Panc1 (cell line): ENCODE measurements around the gene HDLBP.

Experiments
- CTCF ChIP-seq: fragments of 450-650 bp; IDR thresholded peaks from 2 replicates; pipeline ENCODE4 v1.5.1; 2017; ENCODE audit warnings: mild to moderate bottlenecking
- POLR2AphosphoS5 ChIP-seq: IDR thresholded peaks from 2 replicates; pipeline ENCODE4 v1.6.1; 2012; ENCODE audit warnings: mild to moderate bottlenecking, low read depth, low read length, moderate library complexity
- REST ChIP-seq, 2 experiments: IDR thresholded peaks; 2 replicates each; pipeline ENCODE4 v1.6.1; 2011 to 2012; ENCODE audit warnings: low read depth in 2 of 2, control low read depth in 1 of 2, low read length in 1 of 2, mild to moderate bottlenecking in 1 of 2, moderate library complexity in 1 of 2; ENCODE audit not compliant: insufficient read depth in 1 of 2
- SIN3A ChIP-seq: IDR thresholded peaks from 2 replicates; pipeline ENCODE4 v1.6.1; 2012; ENCODE audit warnings: low read depth, mild to moderate bottlenecking, low read length, moderate library complexity, borderline replicate concordance; ENCODE audit not compliant: insufficient read depth
- TCF7L2 ChIP-seq: IDR thresholded peaks from 2 replicates; pipeline ENCODE4 v1.6.1; 2011; ENCODE audit warnings: mild to moderate bottlenecking, low read depth, low read length, inconsistent platforms

GRCh38 chr2:241213567-241213966 is 101.9 kb downstream of the HDLBP start:
- TF ChIP-seq CTCF (no peak), SIN3A (no peak), POLR2AphosphoS5 (no peak), REST (IDR thresholded peaks at IDR 0.05; ENCODE audit: insufficient read depth in 1 of 2, low read depth in 2 of 2, low read length in 1 of 2) (no peak), TCF7L2 (no peak)
